Right lobe of liver (tissue), 6 donors: ENCODE measurements around the gene TUBGCP2. TPM values are rescaled to one million over a fixed set of nuclear protein-coding genes. Genes with fewer than 3 reads are reported as not detected.

ENCODE experiments used
- ATAC-seq, 4 donors: fragments of 200-7000 bp; cut with Tn5 transposase; one replicate each; pipeline ENCODE4 v1.9.1; 2020; ENCODE audit warnings: mild to moderate bottlenecking in 4 of 4, moderate library complexity in 4 of 4
- DNase-seq, 3 donors: peaks; one replicate each; pipeline ENCODE4 v3.0.0-alpha.2; 2020
- H3K27ac ChIP-seq, 3 donors: fragments of 200-600 bp; one replicate each; pipeline ENCODE4 v1.8.0; 2022
- H3K27me3 ChIP-seq, 2 donors: fragments of 200-600 bp; one replicate each; pipeline ENCODE4 v1.8.0; 2022
- H3K36me3 ChIP-seq, 4 donors: fragments of 200-600 bp; sonication (generic) in 1 of 4; one replicate each; pipeline versions ENCODE4 v1.5.1 to v1.8.0; 2017 to 2022; ENCODE audit warnings: control low read depth in 1 of 4
- H3K4me1 ChIP-seq, 4 donors: fragments of 200-600 bp; sonication (generic) in 1 of 4; one replicate each; pipeline versions ENCODE4 v1.5.1 to v1.8.0; 2017 to 2022; ENCODE audit warnings: control low read depth in 1 of 4
- H3K4me3 ChIP-seq, 3 donors: fragments of 200-600 bp; one replicate each; pipeline ENCODE4 v1.8.0; 2022
- H3K9me3 ChIP-seq, 4 donors: fragments of 200-600 bp; sonication (generic) in 1 of 4; one replicate each; pipeline versions ENCODE4 v1.5.1 to v1.8.0; 2017 to 2022; ENCODE audit warnings: control low read depth in 1 of 4
- CTCF ChIP-seq, 4 donors: fragments of 200-600 bp in 3 of 4; fragments of 450-650 bp in 1 of 4; IDR thresholded peaks; one replicate each; pipeline versions ENCODE4 v1.5.1 to v1.8.0; 2016 to 2022; ENCODE audit warnings: antibody characterized with exemption in 4 of 4, mild to moderate bottlenecking in 2 of 4
- POLR2A ChIP-seq: fragments of 450-650 bp; IDR thresholded peaks from one replicate; pipeline ENCODE4 v1.6.1; 2017; ENCODE audit warnings: antibody characterized with exemption, mild to moderate bottlenecking
- WGBS: methylation state at CpG from one replicate; pipeline ENCODE4 v1.1.6; 2018; ENCODE audit warnings: low coverage, low lambda C conversion rate; ENCODE audit not compliant: insufficient coverage; ENCODE audit errors: missing lambda C conversion rate; 5-methylcytosine and 5-hydroxymethylcytosine counted together
- intact Hi-C, 2 donors: fragments of 100-400 bp; cut with DNase I; formaldehyde crosslinking; loops; one replicate each; pipeline versions ENCODE4 v1.11.2 to v1.14.1; 2022
- total RNA-seq, 6 experiments: library from RNA; depleted of rRNA in 2 of 6; stranded (reverse); fragments of >200 nt in 2 of 6; fragmentation: NEBNext Ultra II Directional in 3 of 6; extraction: Animal tissue kit (Norgen Biotek cat#: 25700) in 3 of 6; gene quantifications; one replicate each; pipeline versions ENCODE4 v1.1.0 to v1.2.4, GENCODE V29; 2016 to 2023
- donor health status: DM: no; HTN: yes; CAD: no.
- donor health status: DM: no; HTN: no; CAD: no.
- donor health status: DM: no; HTN: no; CAD: no.
- donor health status: DM: no; HTN: yes; CAD: no.
- donor health status: DM: no; HTN: yes; CAD: no.

TUBGCP2 gene
- total RNA-seq, 6 experiments from 2014 or later: 19.6 to 30.0 (median 25.6) TPM

- ATAC-seq (peak in 1 of 4 donors; percentile 35), DNase-seq (peak in 1 of 3 donors; percentile 53)
- TF ChIP-seq POLR2A: no peak
- no peak for TF ChIP-seq CTCF (IDR thresholded peaks at IDR 0.05)
- H3K4me3 ChIP-seq: no peak overlapping the region
- no peak overlapping the region for H3K27ac ChIP-seq
- no peaks in the 10 kb centered on the region for H3K9me3 ChIP-seq
- H3K36me3 ChIP-seq: peaks cover 6 to 78% (median 34%) of the 10 kb centered on the region in 4 donors
- no peaks in the 10 kb centered on the region for H3K4me1 ChIP-seq
- 84% methylated on average over 9 of the region's 46 CpGs for WGBS
- H3K27me3 ChIP-seq: no peaks in the 10 kb centered on the region
- intact Hi-C loops: no loop called here
These were observed 20.7 kb downstream of the TUBGCP2 start for GRCh38 chr10:133287832-133288500.

- no peak for DNase-seq
- 89% methylated on average over 11 of the region's 18 CpGs for WGBS
These were observed 22.3 kb downstream of the TUBGCP2 start for GRCh38 chr10:133286366-133286765.

DNA sequence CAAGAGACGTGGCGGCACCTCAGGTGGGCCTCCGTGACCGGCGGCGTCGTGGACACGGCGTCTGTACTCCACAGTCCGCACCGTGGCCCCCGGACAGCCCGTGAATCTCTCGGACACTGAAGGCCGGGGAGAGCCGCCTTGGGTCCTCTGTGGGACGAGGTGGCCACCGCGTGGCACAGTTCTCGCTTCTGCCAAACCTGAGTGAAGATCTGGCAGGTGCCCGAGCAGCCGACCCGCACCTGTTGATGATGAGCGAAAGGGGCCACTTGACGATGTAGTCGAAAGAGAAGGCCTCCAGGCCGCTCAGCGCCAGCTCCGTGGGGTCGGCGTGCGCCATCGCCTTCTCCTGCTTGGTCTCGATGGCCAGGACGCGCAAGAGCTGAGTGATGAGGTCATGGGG is 23.5 kb downstream of the TUBGCP2 start:
- ATAC-seq: no peak
- H3K4me3 ChIP-seq: no peak overlapping the region
- H3K4me1 ChIP-seq: no peaks in the 10 kb centered on the region
- intact Hi-C loops: no loop called here
- no peak for DNase-seq
- 100% methylated on average over 12 of the region's 36 CpGs for WGBS
- H3K27ac ChIP-seq: no peak overlapping the region
- H3K27me3 ChIP-seq: no peaks in the 10 kb centered on the region
- no peak for TF ChIP-seq CTCF (IDR thresholded peaks at IDR 0.05)
- no peak for TF ChIP-seq POLR2A
- H3K9me3 ChIP-seq: no peaks in the 10 kb centered on the region
- peaks cover 0 to 83% (median 39%) of the 10 kb centered on the region in 4 donors for H3K36me3 ChIP-seq

More at GRCh38 chr10:133286366-133286765, 22.3 kb downstream of the TUBGCP2 start:
- intact Hi-C loops: no loop called here
- ATAC-seq: no peak
- Histone ChIP-seq H3K27ac (no peak overlapping the region), H3K27me3 (no peaks in the 10 kb centered on the region), H3K9me3 (no peaks in the 10 kb centered on the region), H3K4me1 (no peaks in the 10 kb centered on the region), H3K36me3 (peaks cover 0 to 87% (median 38%) of the 10 kb centered on the region in 4 donors), H3K4me3 (no peak overlapping the region)
- no peak for TF ChIP-seq CTCF (IDR thresholded peaks at IDR 0.05)
- no peak for TF ChIP-seq POLR2A

DNA sequence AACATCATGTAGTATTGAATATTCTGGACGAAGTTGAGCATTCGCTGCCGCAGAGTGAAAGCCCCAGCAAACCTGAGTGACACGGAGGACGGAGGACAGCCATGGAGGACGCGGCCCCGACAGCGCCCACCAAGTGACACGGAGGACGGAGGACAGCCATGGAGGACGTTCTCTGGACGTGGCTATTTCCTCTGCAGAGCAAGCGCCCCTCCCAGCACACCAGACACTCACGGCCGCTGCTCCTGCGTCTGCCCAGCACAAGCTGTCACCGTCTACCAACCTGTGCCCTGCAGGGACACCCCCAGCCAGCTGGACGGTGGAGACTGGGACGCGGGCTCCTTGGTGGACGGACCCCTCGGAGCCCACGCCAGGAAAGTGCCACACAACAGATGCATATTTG is 24.7 kb downstream of the TUBGCP2 start:
- intact Hi-C loops: no loop called here
- Histone ChIP-seq H3K27ac (no peak overlapping the region), H3K9me3 (no peaks in the 10 kb centered on the region), H3K4me3 (no peak overlapping the region), H3K27me3 (no peaks in the 10 kb centered on the region), H3K36me3 (peaks cover 0 to 79% (median 37%) of the 10 kb centered on the region in 4 donors), H3K4me1 (peaks cover 0 to 5% (median 0%) of the 10 kb centered on the region in 4 donors)
- no peak for TF ChIP-seq CTCF (IDR thresholded peaks at IDR 0.05)
- TF ChIP-seq POLR2A: no peak
- 100% methylated on average over 2 of the region's 24 CpGs for WGBS
- DNase-seq: no peak
- ATAC-seq: no peak
